HS-27A (cell line): Measurements from ENCODE around the gene SLC6A13.
A peak's percentile ranks its signal among the peaks of the same experiment; 100 is the strongest.
"Not testable (repeated sequence)": the region's sequence is repeated elsewhere in the genome, so short reads cannot be mapped to it uniquely, and the experiment has no call there.

Source experiments
- DNase-seq: peaks from one replicate; pipeline ENCODE4 v3.0.0-alpha.2; 2012; ENCODE audit warnings: low read depth, missing footprints

The SLC6A13 gene

GRCh38 chr12:197911-198695 lies 64.5 kb downstream of the SLC6A13 start:
- DNase-seq = no peak

DNA sequence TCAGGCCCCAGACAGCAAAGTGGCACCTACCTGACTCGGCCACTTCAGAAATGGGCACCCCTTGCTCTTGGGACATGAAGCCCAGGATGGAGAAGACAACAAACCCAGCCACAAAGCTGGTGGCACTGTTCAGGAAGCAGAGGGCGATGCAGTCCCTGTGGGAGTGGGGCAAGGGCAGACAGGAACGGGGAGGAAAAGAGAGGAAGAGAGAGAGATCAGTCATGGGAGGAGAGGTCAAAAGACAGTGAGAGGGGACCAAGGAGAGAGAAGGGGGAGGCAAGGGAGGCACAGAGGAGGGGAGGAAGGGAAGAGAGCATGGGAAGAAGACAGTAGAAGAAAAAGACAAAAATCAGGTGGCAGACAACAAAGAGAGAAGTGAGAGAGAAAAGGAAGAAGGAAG lies 65.3 kb downstream of the SLC6A13 start:
- DNase-seq = no peak

DNA sequence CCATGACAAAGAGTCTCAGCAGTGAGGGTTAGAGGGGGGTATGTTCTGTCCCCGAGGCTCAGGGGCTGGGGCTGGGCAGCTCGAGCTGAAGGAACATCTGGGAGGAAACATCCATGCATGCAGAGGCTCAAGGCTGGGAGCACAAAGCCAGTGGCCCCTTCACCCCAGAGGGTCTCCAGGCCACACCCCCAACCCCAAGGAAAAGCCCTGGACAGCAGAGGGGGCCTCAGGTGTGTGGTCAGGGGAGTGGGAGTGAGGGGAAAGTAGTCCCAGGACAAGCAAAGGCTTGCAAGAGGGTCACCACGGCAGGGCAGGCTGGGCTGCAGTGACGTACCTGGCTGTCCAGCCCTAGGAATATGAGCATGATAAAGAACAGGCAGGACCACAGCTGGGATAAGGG lies 66.2 kb downstream of the SLC6A13 start:
- DNase-seq = no peak

GRCh38 chr12:195951-196350 lies 66.7 kb downstream of the SLC6A13 start:
- DNase-seq = no peak

- DNase-seq = no peak
Observed at GRCh38 chr12:195156-195555, 67.5 kb downstream of the SLC6A13 start.

GRCh38 chr12:194276-194675 lies 68.4 kb downstream of the SLC6A13 start:
- DNase-seq = no peak

DNA sequence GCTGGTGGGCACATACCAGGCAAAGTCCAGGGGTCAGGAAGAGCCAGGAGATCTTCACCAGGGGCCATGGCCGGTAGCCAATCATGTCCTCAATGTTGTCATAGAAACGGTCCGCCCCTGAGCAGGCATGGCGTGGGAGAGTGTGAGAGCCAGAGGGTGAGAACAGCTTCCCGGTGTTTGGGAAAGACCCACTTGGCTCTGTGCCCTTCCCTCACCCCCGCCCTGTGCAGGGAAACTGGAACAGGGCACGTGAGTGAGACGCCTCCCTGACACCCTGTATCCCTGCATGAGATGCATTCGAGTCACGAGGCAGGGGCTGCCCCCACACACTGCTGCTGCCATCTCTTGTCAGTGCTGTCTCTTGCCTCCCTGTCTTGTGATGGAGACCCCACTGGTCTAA lies 69.4 kb downstream of the SLC6A13 start:
- no peak for DNase-seq

- no peak for DNase-seq
Observed at GRCh38 chr12:191541-191940, 71.1 kb downstream of the SLC6A13 start.

- DNase-seq = no peak
Observed at GRCh38 chr12:190881-191280, 71.8 kb downstream of the SLC6A13 start.

GRCh38 chr12:189622-189962 lies 73.0 kb downstream of the SLC6A13 start:
- no peak for DNase-seq

DNA sequence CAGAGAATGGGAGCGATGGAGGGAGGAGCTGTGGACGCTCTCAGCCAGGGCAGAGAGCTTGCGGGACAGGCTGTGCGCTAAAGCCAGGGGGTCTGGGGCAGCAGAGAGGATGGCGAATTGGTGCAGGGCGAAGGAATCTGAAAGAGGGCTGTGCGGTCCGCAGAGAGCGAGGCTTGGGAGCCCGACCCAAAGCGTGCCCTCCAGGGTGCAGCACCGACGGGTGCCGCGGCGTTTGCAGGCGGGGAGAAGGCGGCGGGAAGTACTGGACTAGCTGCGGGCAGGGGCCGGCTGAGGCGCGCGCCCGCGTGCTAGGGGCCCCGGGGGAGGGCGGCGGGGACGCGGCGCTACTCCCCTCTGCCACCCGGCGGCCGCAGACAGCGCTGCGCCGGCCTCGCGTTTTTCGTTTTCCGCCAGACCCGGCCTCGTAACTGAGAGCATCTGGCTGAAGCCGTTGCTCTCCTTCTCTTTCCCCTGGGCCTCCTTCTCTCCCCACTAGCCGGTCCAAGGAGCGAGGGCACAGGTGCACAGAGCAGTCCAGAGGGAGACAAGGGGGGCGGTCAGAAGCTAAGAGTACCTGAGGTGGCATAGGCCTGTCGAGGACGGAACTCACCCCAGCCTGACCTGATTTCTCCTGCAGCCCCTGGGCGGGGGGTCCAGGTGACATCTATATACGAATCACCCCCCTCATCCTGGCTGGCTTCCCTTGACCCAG lies 73.6 kb downstream of the SLC6A13 start:
- no peak for DNase-seq

DNA sequence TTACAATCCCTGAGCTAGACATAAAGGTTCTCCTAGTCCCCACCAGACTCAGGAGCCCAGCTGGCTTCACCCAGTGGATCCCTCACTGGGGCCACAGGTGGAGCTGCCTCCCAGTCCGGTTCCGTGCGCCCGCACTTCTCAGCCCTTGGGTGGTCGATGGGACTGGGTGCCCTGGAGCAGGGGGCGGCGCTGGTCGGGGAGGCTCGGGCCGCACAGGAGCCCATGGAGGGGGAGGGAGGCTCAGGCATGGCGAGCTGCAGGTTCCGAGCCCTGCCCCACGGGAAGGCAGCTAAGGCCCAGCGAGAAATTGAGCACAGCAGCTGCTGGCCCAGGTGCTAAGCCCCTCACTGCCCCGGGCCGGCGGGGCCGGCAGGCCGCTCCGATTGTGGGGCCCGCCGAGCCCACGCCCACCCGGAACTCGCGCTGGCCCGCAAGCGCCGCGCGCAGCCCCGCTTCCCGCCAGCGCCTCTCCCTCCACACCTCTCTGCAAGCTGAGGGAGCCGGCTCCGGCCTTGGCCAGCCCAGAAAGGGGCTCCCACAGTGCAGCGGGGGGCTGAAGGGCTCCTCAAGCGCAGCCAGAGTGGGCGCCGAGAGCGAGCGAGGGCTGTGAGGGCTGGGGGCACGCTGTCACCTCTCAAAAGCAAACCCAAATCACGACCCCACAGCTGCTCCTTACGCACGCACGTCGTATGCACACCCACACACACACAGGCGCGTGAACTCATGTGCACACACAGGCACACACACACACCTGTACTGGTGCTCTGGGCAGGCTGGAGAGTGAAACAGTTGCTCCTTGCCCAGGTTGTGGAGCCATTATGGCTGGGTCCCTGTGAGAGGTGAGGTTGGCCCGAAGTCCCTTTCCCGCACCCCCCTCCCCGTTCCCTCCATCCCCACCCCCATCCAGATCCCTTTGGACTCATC lies 74.4 kb downstream of the SLC6A13 start:
- not testable (repeated sequence) for DNase-seq

DNA sequence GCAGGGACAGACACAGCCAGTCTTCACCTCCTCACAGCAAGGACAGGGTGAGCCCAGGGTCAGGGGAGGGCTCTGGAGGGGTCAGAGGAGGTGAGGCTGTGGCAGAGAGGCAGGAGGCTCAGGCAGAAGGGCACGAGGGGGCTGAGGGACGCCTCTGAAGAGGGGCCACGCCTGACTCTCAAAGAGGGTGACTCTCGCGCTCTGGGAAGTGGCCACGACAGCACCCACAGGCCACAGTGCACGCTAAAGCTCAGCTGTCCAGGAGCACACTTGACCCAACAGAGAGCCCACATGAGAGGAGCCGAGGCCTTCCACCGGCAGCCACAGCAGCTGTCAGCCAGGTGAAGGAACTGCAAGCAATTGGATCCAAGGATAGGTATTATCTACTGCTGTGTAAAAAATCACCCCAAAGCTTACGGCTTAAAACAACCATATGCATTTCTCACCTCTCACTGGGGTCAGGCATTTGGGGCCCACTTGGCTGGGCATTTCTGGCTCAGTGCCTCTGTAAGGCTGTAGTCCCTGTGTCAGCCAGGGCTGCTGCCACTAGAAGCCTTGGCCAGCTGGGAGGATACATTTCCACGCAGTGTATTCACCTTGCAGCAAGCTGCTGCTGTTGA lies 76.5 kb downstream of the SLC6A13 start:
- no peak for DNase-seq

DNA sequence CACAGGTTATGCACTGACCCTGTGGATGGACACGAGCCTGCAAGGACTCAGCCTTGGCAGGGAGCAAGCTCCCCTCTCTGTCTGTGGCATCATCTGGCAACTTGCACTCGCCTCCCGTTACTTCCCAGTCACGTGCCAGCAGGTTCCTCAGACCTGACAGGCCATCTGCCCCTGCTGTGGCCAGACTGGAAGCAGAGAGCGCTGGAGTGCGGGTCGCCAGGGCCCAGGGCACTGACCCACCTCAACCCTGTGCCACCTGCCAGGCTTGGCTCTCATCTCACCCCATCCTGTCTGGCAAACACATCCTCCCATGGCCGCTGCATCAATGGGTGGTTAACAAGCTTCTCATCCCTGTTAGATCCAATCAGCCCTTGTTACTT lies 77.1 kb downstream of the SLC6A13 start:
- no peak for DNase-seq

DNA sequence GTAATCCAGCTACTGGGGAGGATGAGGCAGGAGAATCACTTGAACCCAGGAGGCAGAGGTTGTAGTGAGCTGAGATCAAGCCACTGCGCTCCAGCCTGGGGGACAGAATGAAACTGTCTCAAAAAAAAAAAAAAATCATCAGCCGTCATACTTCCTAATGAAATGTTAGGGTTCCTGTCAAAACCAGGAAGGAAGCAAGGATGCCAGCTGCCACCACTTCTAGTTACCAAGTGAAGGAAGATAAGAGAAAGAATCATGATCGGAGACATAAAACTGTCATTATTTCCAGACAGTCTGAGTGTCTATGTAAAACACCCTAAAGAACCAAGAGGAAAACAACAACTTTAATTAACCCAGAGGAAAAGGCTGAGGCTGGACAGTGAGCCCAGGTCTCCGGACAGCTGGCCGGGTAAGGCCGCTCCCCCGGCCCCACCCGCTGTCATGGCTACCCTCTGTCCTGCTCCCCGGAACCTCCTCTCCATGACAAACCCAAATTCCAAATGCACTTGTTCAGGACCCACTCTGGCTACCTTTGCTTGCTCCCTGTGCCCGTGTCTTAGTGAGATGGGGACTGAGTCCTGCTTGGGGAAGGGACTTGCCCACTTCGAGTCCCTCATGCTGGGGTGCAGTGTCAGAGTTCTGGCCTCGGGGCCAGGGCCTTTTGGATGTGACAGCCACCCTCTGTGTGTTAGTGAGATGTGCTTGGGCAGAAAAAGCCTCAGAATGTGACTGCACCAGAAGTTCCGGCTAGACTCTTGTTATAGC lies 77.6 kb downstream of the SLC6A13 start:
- no peak for DNase-seq

GRCh38 chr12:182381-182892 lies 80.2 kb downstream of the SLC6A13 start:
- DNase-seq = peak; percentile 34

DNA sequence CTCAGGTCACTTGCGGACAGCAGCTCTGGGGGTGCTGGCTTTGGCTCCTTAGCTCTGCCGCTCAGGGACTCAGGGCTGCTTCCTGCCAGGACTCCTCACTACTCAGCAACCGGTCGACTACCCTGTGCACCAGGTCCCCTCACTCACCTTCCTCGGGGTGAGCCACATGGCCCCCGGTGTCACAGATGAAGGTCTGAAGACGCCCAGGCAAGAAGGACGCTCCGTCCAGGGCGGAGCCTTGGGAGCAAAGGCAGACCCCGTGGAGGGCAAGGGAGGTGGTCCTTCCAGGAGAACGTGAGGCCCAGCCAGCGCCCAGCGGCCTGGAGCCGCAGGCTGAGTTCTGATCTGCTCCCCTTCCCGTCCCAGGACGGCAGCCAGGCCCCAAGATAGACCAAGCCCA lies 80.7 kb downstream of the SLC6A13 start:
- DNase-seq = no peak

GRCh38 chr12:180445-180844 lies 82.2 kb downstream of the SLC6A13 start:
- no peak for DNase-seq

DNA sequence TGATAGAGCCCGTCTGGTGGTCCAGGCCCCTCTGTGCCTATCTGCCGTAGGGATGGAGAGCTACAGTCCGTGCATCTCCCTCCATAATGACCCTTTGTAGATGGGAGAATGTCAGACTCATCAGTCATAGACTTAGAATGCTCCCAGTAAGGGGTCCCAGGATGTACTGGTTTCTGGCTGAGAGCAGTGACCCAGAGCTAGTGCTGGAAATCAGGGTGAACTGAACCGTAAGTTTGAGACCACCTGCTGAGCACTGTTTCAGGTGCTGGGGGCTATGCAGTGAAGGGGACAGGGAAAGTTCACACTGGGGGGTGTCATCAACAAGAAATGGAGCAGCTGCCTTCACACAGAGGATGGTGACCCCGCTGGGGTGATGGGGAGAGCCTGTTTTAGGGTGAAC lies 82.8 kb downstream of the SLC6A13 start:
- DNase-seq = no peak

- DNase-seq = no peak
Observed at GRCh38 chr12:179131-179884, 83.3 kb downstream of the SLC6A13 start.

- DNase-seq = no peak
Observed at GRCh38 chr12:178829-179109, 83.9 kb downstream of the SLC6A13 start.
